K562 (cell line): Measurements from ENCODE around the gene SLC29A2.

ENCODE experiments used
- NR1H2 ChIP-seq: sonication (generic); formaldehyde crosslinking; IDR thresholded peaks from 2 replicates; pipeline ENCODE4 v1.4.0; 2020; ENCODE audit warnings: mild to moderate bottlenecking, missing genetic modification reagents
- ZNF408 ChIP-seq: fragments of 250-450 bp; sonication (Bioruptor Pico); IDR thresholded peaks from 2 replicates; pipeline ENCODE4 v1.4.0; 2020; ENCODE audit warnings: low read depth, mild to moderate bottlenecking, moderate library complexity
- TF ChIP-seq, protein P1 (sequence below): fragments of 250-450 bp; sonication (Bioruptor Pico); IDR thresholded peaks from 2 replicates; pipeline ENCODE4 v1.8.0; 2021; ENCODE audit warnings: moderate library complexity, mild to moderate bottlenecking, inconsistent platforms

- TF ChIP-seq NR1H2 (CRISPR knock-in tag), result no peak
- TF ChIP-seq, protein P1, sequence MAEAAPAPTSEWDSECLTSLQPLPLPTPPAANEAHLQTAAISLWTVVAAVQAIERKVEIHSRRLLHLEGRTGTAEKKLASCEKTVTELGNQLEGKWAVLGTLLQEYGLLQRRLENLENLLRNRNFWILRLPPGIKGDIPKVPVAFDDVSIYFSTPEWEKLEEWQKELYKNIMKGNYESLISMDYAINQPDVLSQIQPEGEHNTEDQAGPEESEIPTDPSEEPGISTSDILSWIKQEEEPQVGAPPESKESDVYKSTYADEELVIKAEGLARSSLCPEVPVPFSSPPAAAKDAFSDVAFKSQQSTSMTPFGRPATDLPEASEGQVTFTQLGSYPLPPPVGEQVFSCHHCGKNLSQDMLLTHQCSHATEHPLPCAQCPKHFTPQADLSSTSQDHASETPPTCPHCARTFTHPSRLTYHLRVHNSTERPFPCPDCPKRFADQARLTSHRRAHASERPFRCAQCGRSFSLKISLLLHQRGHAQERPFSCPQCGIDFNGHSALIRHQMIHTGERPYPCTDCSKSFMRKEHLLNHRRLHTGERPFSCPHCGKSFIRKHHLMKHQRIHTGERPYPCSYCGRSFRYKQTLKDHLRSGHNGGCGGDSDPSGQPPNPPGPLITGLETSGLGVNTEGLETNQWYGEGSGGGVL (CRISPR knock-in tag), result no peak
- TF ChIP-seq ZNF408 (CRISPR knock-in tag), result no peak
Measured at GRCh38 chr11:66315921-66316811, 55.4 kb downstream of the SLC29A2 start.
